Uterus (tissue), 2 donors: ENCODE results near the gene SNX22.

Source experiments
- POLR2A ChIP-seq, 2 donors: fragments of 450-650 bp; IDR thresholded peaks; one replicate each; pipeline ENCODE4 v1.6.1; 2016; ENCODE audit warnings: antibody characterized with exemption in 2 of 2, mild to moderate bottlenecking in 1 of 2, moderate library complexity in 1 of 2
- TF ChIP-seq, protein P1 (sequence below), 4 experiments: fragments of 200-600 bp in 2 of 4; fragments of 450-650 bp in 2 of 4; sonication (generic) in 2 of 4; IDR thresholded peaks; one replicate each; pipeline ENCODE4 v1.5.1; 2016 to 2019; ENCODE audit warnings: antibody characterized with exemption in 4 of 4, mild to moderate bottlenecking in 2 of 4, moderate library complexity in 1 of 4

DNA sequence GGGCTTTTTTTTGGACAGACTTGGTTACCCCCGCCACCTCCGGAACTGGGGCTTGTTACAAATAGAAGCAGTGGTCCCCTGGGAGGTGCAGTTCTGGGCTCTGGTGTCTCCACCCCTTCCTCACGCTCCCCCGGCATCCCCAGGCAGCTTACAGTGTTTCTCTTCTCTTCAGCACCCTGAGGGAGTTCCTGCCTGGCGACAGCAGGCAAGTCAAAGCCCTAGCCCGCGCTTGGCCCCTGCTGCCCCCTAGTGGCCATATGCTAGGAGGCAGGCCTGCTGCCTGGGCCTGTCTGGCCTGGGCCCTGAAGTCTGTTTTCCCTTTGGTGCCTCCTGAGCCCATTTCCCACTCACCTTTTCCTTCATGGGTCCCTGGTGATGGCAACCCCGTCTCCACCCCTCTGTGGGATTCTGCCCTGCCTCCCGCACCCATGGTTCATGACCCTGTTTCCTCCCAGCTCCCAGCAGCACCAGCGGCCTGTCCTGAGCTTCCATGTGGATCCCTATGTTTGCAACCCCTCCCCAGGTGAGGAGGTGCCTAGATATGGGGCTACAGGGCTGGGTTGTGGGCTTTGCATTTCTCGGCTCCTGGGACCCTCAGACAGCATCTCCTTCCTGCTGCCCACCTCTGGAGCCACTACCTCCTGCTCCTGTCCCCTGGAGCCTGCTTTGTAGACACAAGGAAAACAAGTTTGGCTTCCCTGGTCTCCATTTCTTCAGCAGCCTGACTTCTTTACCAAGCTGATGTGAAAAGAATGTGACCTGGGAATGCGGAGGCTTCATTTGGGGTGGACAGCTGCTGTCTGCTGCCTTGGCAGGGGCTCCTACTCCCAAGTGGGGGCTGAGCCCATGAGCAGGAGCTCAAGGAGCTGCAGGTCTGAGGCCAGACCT is 2.2 kb downstream of the SNX22 start:
- TF ChIP-seq POLR2A (IDR thresholded peaks at IDR 0.05) = no peak
- TF ChIP-seq, protein P1, sequence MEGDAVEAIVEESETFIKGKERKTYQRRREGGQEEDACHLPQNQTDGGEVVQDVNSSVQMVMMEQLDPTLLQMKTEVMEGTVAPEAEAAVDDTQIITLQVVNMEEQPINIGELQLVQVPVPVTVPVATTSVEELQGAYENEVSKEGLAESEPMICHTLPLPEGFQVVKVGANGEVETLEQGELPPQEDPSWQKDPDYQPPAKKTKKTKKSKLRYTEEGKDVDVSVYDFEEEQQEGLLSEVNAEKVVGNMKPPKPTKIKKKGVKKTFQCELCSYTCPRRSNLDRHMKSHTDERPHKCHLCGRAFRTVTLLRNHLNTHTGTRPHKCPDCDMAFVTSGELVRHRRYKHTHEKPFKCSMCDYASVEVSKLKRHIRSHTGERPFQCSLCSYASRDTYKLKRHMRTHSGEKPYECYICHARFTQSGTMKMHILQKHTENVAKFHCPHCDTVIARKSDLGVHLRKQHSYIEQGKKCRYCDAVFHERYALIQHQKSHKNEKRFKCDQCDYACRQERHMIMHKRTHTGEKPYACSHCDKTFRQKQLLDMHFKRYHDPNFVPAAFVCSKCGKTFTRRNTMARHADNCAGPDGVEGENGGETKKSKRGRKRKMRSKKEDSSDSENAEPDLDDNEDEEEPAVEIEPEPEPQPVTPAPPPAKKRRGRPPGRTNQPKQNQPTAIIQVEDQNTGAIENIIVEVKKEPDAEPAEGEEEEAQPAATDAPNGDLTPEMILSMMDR (IDR thresholded peaks at IDR 0.05) = peak; percentile 89 to 98 (median 92)
